NCI-H2081 treated with DMSO at 0.1 percent for 48 hours (cell line): ENCODE results near the gene BSN.

Experiments used
- DNase-seq: peaks from one replicate; lab custom pipeline; 2025; lab: John Stamatoyannopoulos, UW

Gene BSN

GRCh38 chr3:49602049-49602554 is 47.8 kb downstream of the BSN start:
- no peak for DNase-seq

- no peak for DNase-seq
Measured at GRCh38 chr3:49602877-49603411, 48.7 kb downstream of the BSN start.

GRCh38 chr3:49606427-49606826 is 52.1 kb downstream of the BSN start:
- DNase-seq = no peak

- no peak for DNase-seq
Measured at GRCh38 chr3:49607105-49607591, 52.9 kb downstream of the BSN start.

- DNase-seq = no peak
Measured at GRCh38 chr3:49607796-49608195, 53.5 kb downstream of the BSN start.

GRCh38 chr3:49609314-49609713 is 55.0 kb downstream of the BSN start:
- DNase-seq = no peak

- no peak for DNase-seq
Measured at GRCh38 chr3:49609815-49610214, 55.5 kb downstream of the BSN start.

- no peak for DNase-seq
Measured at GRCh38 chr3:49610666-49611280, 56.5 kb downstream of the BSN start.

- no peak for DNase-seq
Measured at GRCh38 chr3:49611291-49611690, 57.0 kb downstream of the BSN start.

- no peak for DNase-seq
Measured at GRCh38 chr3:49611719-49612118, 57.4 kb downstream of the BSN start.

- DNase-seq = no peak
Measured at GRCh38 chr3:49614936-49615335, 60.7 kb downstream of the BSN start.

GRCh38 chr3:49616061-49616460 is 61.8 kb downstream of the BSN start:
- DNase-seq = no peak

- DNase-seq = no peak
Measured at GRCh38 chr3:49616491-49616941, 62.2 kb downstream of the BSN start.

- DNase-seq = no peak
Measured at GRCh38 chr3:49617390-49618013, 63.2 kb downstream of the BSN start.

GRCh38 chr3:49618412-49618811 is 64.1 kb downstream of the BSN start:
- DNase-seq = no peak

- no peak for DNase-seq
Measured at GRCh38 chr3:49619649-49620048, 65.4 kb downstream of the BSN start.

GRCh38 chr3:49620728-49621127 is 66.5 kb downstream of the BSN start:
- no peak for DNase-seq

GRCh38 chr3:49623071-49623470 is 68.8 kb downstream of the BSN start:
- DNase-seq = no peak

- DNase-seq = no peak
Measured at GRCh38 chr3:49625071-49625470, 70.8 kb downstream of the BSN start.

GRCh38 chr3:49626101-49626581 is 71.9 kb downstream of the BSN start:
- no peak for DNase-seq

GRCh38 chr3:49626796-49627195 is 72.5 kb downstream of the BSN start:
- DNase-seq = no peak

GRCh38 chr3:49627634-49628033 is 73.4 kb downstream of the BSN start:
- no peak for DNase-seq

- no peak for DNase-seq
Measured at GRCh38 chr3:49628249-49628648, 74.0 kb downstream of the BSN start.
